GM12892 (cell line): ENCODE data around the gene RBFA.

ENCODE experiments used
- POLR2A ChIP-seq: IDR thresholded peaks from 2 replicates; pipeline ENCODE4 v1.6.1; 2011; ENCODE audit warnings: low read depth, low read length, control low read depth
- POLR2AphosphoS5 ChIP-seq: IDR thresholded peaks from 2 replicates; pipeline ENCODE4 v1.6.1; 2011; ENCODE audit warnings: low read depth, low read length, control low read depth
- TAF1 ChIP-seq: IDR thresholded peaks from 2 replicates; pipeline ENCODE4 v1.6.1; 2011; ENCODE audit warnings: low read depth, mild to moderate bottlenecking, control low read depth, low read length, borderline replicate concordance

- TF ChIP-seq POLR2A (no peak), POLR2AphosphoS5 (no peak), TAF1 (no peak)
Observed at GRCh38 chr18:80070825-80071224, 36.6 kb downstream of the RBFA start.
